Measurements from ENCODE around the gene CNKSR3.

CNKSR3 gene

DNA sequence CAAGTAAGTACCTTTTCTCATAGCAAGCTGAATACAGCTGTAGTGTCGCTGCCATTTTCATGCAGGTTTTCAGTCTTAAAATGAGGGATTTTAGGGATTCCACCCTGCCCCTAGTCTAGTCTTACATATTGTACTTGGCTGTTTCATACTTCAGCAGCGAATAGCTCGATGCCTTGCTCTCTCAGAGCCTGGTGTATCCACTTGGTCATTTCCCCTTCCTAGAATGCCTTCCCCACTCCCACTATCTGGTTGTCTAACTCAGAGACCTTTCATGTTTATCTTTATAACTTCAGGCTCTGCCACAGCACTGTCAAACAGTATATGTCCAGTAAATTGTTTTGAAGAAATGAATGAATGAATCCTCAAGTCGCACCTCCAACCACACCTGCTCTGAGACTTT lies 132.8 kb downstream of the CNKSR3 start:
- DNase-seq, result no peak

GRCh38 chr6:154373971-154374370 lies 136.5 kb downstream of the CNKSR3 start:
- DNase-seq, result no peak

GRCh38 chr6:154371281-154371680 lies 139.2 kb downstream of the CNKSR3 start:
- DNase-seq, result no peak

DNA sequence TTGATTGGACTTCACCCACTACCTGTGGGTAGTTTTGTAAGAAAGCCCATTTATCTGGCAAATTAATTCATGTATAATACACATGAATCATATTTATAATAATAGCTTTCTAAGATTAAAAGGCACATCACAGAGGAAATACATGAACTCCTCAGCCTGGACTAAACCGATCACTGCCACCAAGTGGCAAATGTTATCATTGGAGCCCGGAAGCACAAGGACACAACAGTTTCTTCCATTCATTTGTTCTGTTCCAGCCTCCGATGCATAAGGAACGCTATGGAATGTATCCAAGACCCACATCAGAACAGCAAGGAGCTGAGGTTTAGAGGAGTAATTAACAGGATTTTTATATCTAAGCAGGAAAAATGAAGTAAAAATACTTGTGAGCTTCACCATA lies 139.9 kb downstream of the CNKSR3 start:
- DNase-seq, result no peak

- no peak for DNase-seq
Observed at GRCh38 chr6:154367839-154368695, 142.4 kb downstream of the CNKSR3 start.

DNA sequence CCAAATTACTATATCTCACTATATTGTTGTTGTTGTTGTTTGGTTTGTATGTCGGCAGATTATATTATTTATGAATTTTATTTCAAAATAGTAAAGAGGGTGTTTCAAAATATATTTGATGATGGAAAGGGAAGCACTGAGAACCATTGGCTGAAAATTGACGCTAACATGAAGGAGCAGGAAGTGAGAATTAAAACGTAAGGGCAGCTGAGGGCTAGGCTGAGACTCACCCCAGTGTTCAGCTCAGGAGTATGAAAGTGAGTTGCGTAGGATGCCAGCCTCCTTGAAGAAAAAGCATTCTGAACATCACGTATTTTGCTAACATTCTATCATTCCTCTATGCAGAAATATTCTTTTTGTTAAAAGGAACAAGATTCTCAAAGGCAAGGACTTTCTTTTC lies 143.1 kb downstream of the CNKSR3 start:
- DNase-seq, result no peak

GRCh38 chr6:154363821-154364220 lies 146.7 kb downstream of the CNKSR3 start:
- no peak for DNase-seq

DNA sequence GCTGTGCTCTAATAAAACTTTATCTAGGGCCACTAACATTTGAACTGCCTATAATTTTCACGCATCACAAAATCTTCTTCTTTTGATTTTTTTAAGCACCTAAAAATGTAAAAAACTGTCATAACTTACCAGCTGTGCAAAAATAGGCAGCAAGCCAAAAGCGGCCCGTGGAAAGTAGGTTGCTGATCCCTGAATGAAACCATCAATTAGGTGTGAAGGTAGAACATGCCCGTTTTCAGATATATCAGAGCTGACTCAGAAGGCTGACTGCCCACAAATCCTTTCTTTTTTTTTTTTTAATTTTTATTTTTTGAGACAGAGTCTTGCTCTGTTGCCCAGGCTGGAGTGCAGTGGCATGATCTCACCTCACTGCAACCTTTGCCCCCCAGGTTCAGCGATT lies 149.0 kb downstream of the CNKSR3 start:
- DNase-seq, result no peak

GRCh38 chr6:154360476-154360875 lies 150.0 kb downstream of the CNKSR3 start:
- DNase-seq, result no peak

- no peak for DNase-seq
Observed at GRCh38 chr6:154359679-154360078, 150.8 kb downstream of the CNKSR3 start.

GRCh38 chr6:154359161-154359574 lies 151.3 kb downstream of the CNKSR3 start:
- DNase-seq, result no peak

GRCh38 chr6:154358019-154358545 lies 152.4 kb downstream of the CNKSR3 start:
- no peak for DNase-seq

GRCh38 chr6:154356690-154357089 lies 153.8 kb downstream of the CNKSR3 start, which contains the start of gene IPCEF1:
Gene IPCEF1 (minus strand): TSS chr6:154356803. CDS start chr6:154265947, 90,856 bp downstream.
- DNase-seq, result no peak

DNA sequence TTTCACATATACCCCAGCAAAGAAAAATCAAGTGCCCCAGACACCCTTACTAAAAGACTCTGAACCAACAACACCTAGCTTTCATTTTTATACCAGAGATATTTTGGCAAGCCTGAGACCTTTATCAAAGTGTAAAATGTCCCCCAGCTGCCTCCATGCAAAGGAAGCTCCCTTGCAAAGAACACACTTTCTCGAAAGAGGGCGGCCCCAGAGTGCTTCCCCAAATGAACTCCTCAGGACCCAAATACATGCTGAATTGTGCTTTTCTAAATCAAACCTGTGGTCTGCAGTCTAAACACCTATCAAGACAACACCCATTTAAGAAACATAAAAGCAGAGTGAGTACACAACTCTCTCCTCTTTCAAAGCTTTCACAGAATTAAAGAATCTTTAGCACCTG lies 154.4 kb downstream of the CNKSR3 start:
- no peak for DNase-seq

DNA sequence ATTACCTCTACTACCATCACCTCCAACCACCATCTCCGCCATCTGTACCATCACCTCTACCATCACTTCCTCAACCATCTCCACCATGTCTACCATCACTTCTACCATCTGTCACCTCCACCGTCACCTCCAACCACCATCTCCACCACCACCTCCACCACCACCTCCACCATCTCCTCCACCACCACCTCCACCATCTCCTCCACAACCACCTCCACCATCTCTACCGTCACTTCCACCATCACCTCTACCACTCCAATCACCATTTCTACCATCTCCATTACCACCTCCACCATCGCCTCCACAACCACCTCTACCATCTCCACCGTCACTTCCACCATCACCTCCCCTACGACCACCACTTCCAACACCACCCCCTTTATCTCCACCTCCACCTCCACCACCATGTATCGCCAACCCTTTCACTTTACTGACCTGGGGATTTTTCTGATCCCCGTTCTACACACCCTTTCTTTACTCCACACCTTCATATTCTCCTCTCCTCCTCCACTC lies 156.2 kb downstream of the CNKSR3 start:
- DNase-seq, result no peak

DNA sequence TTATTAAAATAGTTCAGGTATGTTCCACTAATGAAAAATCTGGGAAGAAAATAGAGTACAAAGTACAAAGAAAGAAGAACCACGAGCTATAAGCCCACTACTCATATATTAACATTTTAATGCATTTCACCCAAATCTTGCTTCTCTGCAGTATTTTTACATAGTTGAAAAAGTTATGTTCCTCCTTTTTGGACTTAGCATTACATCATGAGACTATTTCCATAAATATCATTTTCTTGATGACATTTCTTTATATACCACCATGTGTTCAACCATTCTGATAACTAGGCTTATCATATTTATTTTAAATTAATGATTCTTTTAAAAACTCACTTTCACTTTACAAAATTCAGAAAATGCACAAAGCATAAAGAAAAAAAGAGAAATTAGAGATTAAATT lies 156.9 kb downstream of the CNKSR3 start:
- DNase-seq, result no peak

GRCh38 chr6:154352898-154353585 lies 157.4 kb downstream of the CNKSR3 start:
- no peak for DNase-seq

DNA sequence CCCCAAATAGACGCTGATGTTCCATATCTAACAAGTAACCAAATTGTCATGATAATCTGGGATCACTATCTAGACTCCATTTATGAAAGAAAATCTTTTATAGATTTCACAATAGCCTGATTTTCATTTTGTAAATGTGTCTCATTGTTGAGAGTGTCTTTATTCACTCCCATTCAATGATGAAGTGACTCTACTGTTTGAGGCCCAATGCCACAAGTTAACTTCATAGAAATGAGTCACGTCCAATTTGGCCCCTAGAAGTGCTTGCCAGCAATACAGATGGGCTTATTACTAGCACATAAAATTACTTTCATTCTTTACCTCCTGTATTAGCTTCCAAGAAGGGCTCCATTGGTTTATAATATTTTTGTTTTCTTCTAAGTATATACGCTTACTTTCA lies 160.2 kb downstream of the CNKSR3 start:
- DNase-seq, result no peak

- no peak for DNase-seq
Observed at GRCh38 chr6:154347981-154348380, 162.5 kb downstream of the CNKSR3 start.

DNA sequence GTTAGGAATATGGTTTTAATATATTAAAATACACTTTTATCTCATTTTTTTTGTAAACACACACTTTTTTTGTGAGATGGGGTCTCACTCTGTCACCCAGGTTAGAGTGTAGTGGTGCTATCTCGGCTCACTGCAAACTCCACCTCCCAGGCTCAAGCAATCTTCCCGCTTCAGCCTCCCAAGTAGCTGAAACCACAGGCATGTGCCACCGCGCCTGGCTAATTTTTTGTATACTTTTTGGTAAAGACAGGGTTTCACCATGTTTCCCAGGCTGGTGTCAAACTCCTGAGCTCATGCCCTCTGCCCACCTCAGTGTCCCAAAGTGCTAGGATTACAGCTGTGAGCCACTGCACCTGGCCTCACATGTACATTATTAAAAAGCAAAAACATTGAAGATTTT lies 164.7 kb downstream of the CNKSR3 start:
- no peak for DNase-seq

DNA sequence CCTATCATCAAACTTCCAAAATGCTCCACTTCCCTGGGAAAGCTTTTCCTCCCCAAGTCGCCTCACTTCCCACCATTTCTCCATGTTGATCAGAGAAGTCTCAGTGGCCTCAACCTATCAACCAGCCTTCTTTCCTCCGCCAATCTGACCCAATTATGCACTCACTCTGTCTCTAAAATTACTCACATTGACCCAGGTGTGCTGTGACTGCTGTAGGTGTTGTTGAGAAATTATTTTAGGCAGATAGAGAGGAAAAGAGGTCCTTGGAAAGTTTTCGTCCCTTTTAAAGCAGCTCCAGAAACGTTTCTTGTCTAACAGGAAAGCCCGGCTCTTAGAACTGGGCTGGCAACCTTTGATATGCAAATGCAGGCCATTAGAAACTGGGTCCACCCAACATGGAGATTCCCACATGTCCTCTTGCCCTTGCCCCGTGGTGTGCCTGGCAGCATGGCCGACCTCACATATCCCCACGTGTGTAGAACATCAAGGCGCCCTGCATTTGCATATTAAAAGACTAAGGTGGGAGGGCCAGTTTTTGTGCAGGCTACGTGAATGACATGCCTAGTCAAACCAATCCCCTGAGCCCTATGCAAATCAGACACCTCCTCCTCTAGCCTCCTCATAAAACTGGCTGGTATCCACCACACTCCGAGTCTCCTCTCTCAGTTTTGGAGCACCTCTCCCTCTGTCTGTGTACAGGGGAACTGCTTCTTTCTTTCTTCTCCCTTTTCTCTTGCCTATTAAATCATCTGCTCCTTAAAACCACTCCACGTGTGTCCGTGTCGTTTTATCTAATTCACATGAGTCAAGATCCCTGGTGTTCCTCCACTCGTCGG lies 166.8 kb downstream of the CNKSR3 start:
- DNase-seq, result no peak

DNA sequence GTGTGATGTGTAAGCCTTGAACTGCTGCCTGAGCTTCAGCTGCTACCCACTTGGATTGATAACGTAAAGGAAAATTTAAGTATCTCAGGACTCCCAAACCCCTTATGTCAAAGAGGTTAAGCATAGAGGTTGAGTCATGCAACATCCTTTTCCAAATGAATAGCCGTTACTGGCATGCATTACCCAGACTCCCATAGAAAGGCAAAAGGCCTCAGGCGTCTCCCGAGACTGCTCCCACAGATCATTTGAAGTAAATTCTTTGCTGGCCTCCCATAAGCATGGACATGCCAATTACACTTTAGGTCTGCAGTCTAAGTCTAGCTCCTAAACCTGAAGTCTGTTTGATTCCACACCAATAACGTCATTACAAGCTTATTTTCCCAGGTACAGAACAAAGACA lies 168.6 kb downstream of the CNKSR3 start:
- no peak for DNase-seq

DNA sequence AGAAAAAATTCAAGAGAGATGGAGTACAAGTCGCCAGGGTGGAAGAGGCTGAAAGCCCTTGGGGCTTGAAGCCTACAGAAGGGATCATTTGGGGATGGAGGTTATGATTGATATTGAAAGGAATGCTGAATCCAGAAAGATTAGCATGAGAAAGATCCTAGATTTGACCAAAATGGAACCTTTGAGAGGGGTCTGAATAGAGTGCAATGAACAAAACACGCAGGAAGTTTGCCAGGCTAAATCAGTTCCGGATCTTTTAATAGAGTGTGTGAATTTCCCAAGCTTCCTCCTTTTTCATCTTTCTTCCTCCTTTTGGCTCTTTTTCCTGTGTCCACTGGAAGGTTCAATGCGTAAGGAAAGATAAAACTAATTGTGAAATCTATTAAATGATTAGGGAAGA lies 169.1 kb downstream of the CNKSR3 start:
- no peak for DNase-seq
